AG09309 (cell line): ENCODE measurements around the gene SDK1.

Experiments
- DNase-seq: peaks from one replicate; pipeline ENCODE4 v3.0.0-alpha.2; 2010; ENCODE audit warnings: low read depth
- H3K4me3 ChIP-seq: 2 replicates; pipeline ENCODE4 v1.5.1; 2011; ENCODE audit warnings: mild to moderate bottlenecking, low read depth, low read length, moderate library complexity; ENCODE audit not compliant: control insufficient read depth
- CTCF ChIP-seq: IDR thresholded peaks from 2 replicates; pipeline ENCODE4 v1.5.1; 2011; ENCODE audit warnings: mild to moderate bottlenecking, low read depth, low read length, inconsistent platforms; ENCODE audit not compliant: insufficient read depth, control insufficient read depth; ENCODE audit errors: missing control alignments

Gene SDK1

GRCh38 chr7:4113271-4113670 lies 812.2 kb downstream of the SDK1 start:
- TF ChIP-seq CTCF, result no peak
- no peak overlapping the region for H3K4me3 ChIP-seq
- DNase-seq, result no peak

GRCh38 chr7:4113976-4114375 lies 812.9 kb downstream of the SDK1 start:
- H3K4me3 ChIP-seq, result no peak overlapping the region
- no peak for DNase-seq
- TF ChIP-seq CTCF, result no peak

GRCh38 chr7:4115442-4115841 lies 814.4 kb downstream of the SDK1 start:
- DNase-seq, result no peak
- H3K4me3 ChIP-seq, result no peak overlapping the region
- no peak for TF ChIP-seq CTCF

- no peak for DNase-seq
- TF ChIP-seq CTCF, result no peak
Observed at GRCh38 chr7:4115941-4116610, 815.0 kb downstream of the SDK1 start.

GRCh38 chr7:4119848-4120247 lies 818.8 kb downstream of the SDK1 start:
- TF ChIP-seq CTCF, result no peak
- H3K4me3 ChIP-seq, result no peak overlapping the region
- DNase-seq, result no peak

More at GRCh38 chr7:4115941-4116610, 815.0 kb downstream of the SDK1 start:
- H3K4me3 ChIP-seq, result no peak overlapping the region

GRCh38 chr7:4123346-4123745 lies 822.3 kb downstream of the SDK1 start:
- no peak overlapping the region for H3K4me3 ChIP-seq
- TF ChIP-seq CTCF, result no peak
- no peak for DNase-seq
